ENCODE data around the gene TMX1. TPM values are rescaled to one million over a fixed set of nuclear protein-coding genes. Genes with fewer than 3 reads are reported as not detected.

Gene TMX1
- total and polyA plus RNA-seq, 2 experiments from 2014 or later, result 61.5 to 126 TPM

- TF ChIP-seq CTCF (conservative IDR thresholded peaks at IDR 0.05; ENCODE audit: low read depth in 2 of 2), result no peak
- TF ChIP-seq REST (IDR thresholded peaks at IDR 0.05; ENCODE audit: unreplicated experiment), result no peak
- no peak for TF ChIP-seq STAT1 (IDR thresholded peaks at IDR 0.05; ENCODE audit: unreplicated experiment)
Observed at GRCh38 chr14:51210594-51210993, 29.5 kb upstream of the TMX1 start (continued).

GRCh38 chr14:51211149-51211548, 28.9 kb upstream of the TMX1 start:
- no peaks in the 10 kb centered on the region for H3F3A ChIP-seq (replicated peaks; ENCODE audit: low read depth)
- H3K27me3 ChIP-seq (ENCODE audit: insufficient read depth), result no peaks in the 10 kb centered on the region
- Mint-ChIP-seq H3K4me3 (no peak overlapping the region), H3K27ac (no peak overlapping the region), H3K4me1 (peaks cover 11% of the 10 kb centered on the region), H3K27me3 (ENCODE audit: insufficient read depth, low read depth, poor library complexity) (no peaks in the 10 kb centered on the region), H3K36me3 (ENCODE audit: low read depth) (no peaks in the 10 kb centered on the region), H3K9me3 (no peaks in the 10 kb centered on the region)
- H3K4me1 ChIP-seq (ENCODE audit: insufficient read depth), result 0 out of 2 replicates have a peak, but pooled peaks cover 5% of the 10 kb centered on the region
- no peaks in the 10 kb centered on the region for H3K79me2 ChIP-seq (replicated peaks; ENCODE audit: insufficient read depth)
- DNase-seq (ENCODE audit: low spot score) (no peak), ATAC-seq (no peak)
- H3K4me3 ChIP-seq, result no peak overlapping the region
- H2AFZ ChIP-seq, result no peak overlapping the region
- H3K4me2 ChIP-seq, result no peak overlapping the region
- no peak overlapping the region for H3K27ac ChIP-seq (ENCODE audit: low read depth)
- H4K20me1 ChIP-seq (replicated peaks; ENCODE audit: insufficient read depth), result no peaks in the 10 kb centered on the region; the same call in 1 of the 2 replicates
- H3K9me2 ChIP-seq (ENCODE audit: insufficient read depth), result peaks cover 5% of the 10 kb centered on the region
- H3K36me3 ChIP-seq (ENCODE audit: insufficient read depth), result no peaks in the 10 kb centered on the region
- no peak for TF ChIP-seq ZNF114 (CRISPR knock-in tag; IDR thresholded peaks at IDR 0.05)
- TF ChIP-seq STAT1 (IDR thresholded peaks at IDR 0.05; ENCODE audit: unreplicated experiment), result no peak
- TF ChIP-seq CREB1 (CRISPR knock-in tag; IDR thresholded peaks at IDR 0.05; ENCODE audit: low read depth), result no peak
- no peak for TF ChIP-seq ETS1 (IDR thresholded peaks at IDR 0.05)
- no peak for TF ChIP-seq CTCF (conservative IDR thresholded peaks at IDR 0.05; ENCODE audit: low read depth in 2 of 2)
- TF ChIP-seq EZH2phosphoT487 (IDR thresholded peaks at IDR 0.05; ENCODE audit: unreplicated experiment), result no peak
- TF ChIP-seq ZNF462 (CRISPR knock-in tag; IDR thresholded peaks at IDR 0.05), result no peak
- TF ChIP-seq JUNB (IDR thresholded peaks at IDR 0.05; ENCODE audit: unreplicated experiment), result no peak

All from GM23338 (cell line).